Gastrocnemius medialis (tissue), 4 donors: ENCODE results near the gene RIOK2. TPM values are rescaled to one million over a fixed set of nuclear protein-coding genes. Genes with fewer than 3 reads are reported as not detected.

Source experiments
- ATAC-seq, 2 donors: fragments of 150-250 bp; one replicate each; pipeline ENCODE4 v1.9.1; 2016
- DNase-seq, 2 donors: peaks; one replicate each; pipeline ENCODE4 v3.0.0-alpha.2; 2019
- H3K27ac ChIP-seq, 4 donors: fragments of 200-600 bp; sonication (generic); 1 replicate in 1 of 4; 2 replicates in 3 of 4; pipeline ENCODE4 v1.5.1; 2016 to 2018; ENCODE audit warnings: mild to moderate bottlenecking in 2 of 4, moderate library complexity in 1 of 4
- H3K27me3 ChIP-seq, 3 donors: fragments of 200-600 bp; sonication (generic) in 2 of 3; 1 replicate in 1 of 3; 2 replicates in 2 of 3; pipeline versions ENCODE4 v1.5.1 to v1.6.0; 2016 to 2019; ENCODE audit warnings: mild to moderate bottlenecking in 1 of 3, moderate library complexity in 1 of 3
- H3K36me3 ChIP-seq, 2 donors: fragments of 200-600 bp; sonication (generic) in 1 of 2; one replicate each; pipeline ENCODE4 v1.5.1; 2017 to 2018
- H3K4me1 ChIP-seq, 2 donors: fragments of 200-600 bp; sonication (generic) in 1 of 2; one replicate each; pipeline ENCODE4 v1.5.1; 2016 to 2017; ENCODE audit warnings: mild to moderate bottlenecking in 2 of 2
- H3K4me3 ChIP-seq, 4 donors: fragments of 200-600 bp; sonication (generic) in 3 of 4; 1 replicate in 1 of 4; 2 replicates in 3 of 4; pipeline ENCODE4 v1.5.1; 2016 to 2019; ENCODE audit warnings: mild to moderate bottlenecking in 2 of 4
- H3K9me3 ChIP-seq, 3 donors: fragments of 200-600 bp; sonication (generic) in 2 of 3; 1 replicate in 1 of 3; 2 replicates in 2 of 3; pipeline ENCODE4 v1.5.1; 2016 to 2019
- CTCF ChIP-seq, 5 experiments: fragments of 450-650 bp in 3 of 5; fragments of 200-600 bp in 2 of 5; sonication (generic) in 2 of 5; IDR thresholded peaks in 4 of 5; conservative IDR thresholded peaks in 1 of 5; 1 replicate in 4 of 5; 2 replicates in 1 of 5; pipeline ENCODE4 v1.5.1; 2016 to 2019; ENCODE audit warnings: antibody characterized with exemption in 5 of 5, mild to moderate bottlenecking in 3 of 5, moderate library complexity in 3 of 5
- POLR2A ChIP-seq, 2 donors: fragments of 450-650 bp; IDR thresholded peaks; one replicate each; pipeline ENCODE4 v1.6.1; 2017; ENCODE audit warnings: antibody characterized with exemption in 2 of 2, mild to moderate bottlenecking in 2 of 2, moderate library complexity in 2 of 2
- in situ Hi-C, 4 donors: fragments of 200-750 bp; cut with MboI; loops; one replicate each; pipeline versions ENCODE4 v1.15.0 to v1.8.0; 2017; ENCODE audit warnings: low sequenced_read_pairs in 4 of 4
- intact Hi-C: fragments of 100-400 bp; cut with DNase I; formaldehyde crosslinking; loops from one replicate; pipeline ENCODE4 v1.15.1; 2023; ENCODE audit warnings: low total_unique reads
- total RNA-seq, 4 donors: library from RNA; depleted of rRNA; stranded (reverse); fragments of >200 nt; gene quantifications; one replicate each; pipeline versions ENCODE4 v1.1.0 to v1.2.3, GENCODE V29; 2016

The RIOK2 gene
- total RNA-seq, 4 donors from 2014 or later = 9.8 to 34.4 (median 17.3) TPM

GRCh38 chr5:97120195-97120594, 62.9 kb downstream of the RIOK2 start:
- DNase-seq = no peak
- in situ Hi-C loops = no loop called here
- no peaks in the 10 kb centered on the region for H3K9me3 ChIP-seq
- no peak for TF ChIP-seq CTCF (IDR thresholded peaks at IDR 0.05 in 4 of 5, conservative IDR thresholded peaks at IDR 0.05 in 1 of 5)
- no peak for TF ChIP-seq POLR2A (IDR thresholded peaks at IDR 0.05)
- H3K27me3 ChIP-seq = no peaks in the 10 kb centered on the region
- ATAC-seq = no peak
- no peaks in the 10 kb centered on the region for H3K36me3 ChIP-seq
- no peaks in the 10 kb centered on the region for H3K4me1 ChIP-seq
- H3K27ac ChIP-seq = no peak overlapping the region
- intact Hi-C loops = no loop called here
- H3K4me3 ChIP-seq = no peak overlapping the region

GRCh38 chr5:97119007-97119390, 64.0 kb downstream of the RIOK2 start:
- in situ Hi-C loops (no loop called here), intact Hi-C loops (no loop called here)
- Histone ChIP-seq H3K27me3 (no peaks in the 10 kb centered on the region), H3K27ac (no peak overlapping the region), H3K4me1 (no peaks in the 10 kb centered on the region), H3K9me3 (no peaks in the 10 kb centered on the region), H3K4me3 (no peak overlapping the region), H3K36me3 (no peaks in the 10 kb centered on the region)
- DNase-seq (no peak), ATAC-seq (no peak)
- no peak for TF ChIP-seq CTCF (IDR thresholded peaks at IDR 0.05 in 4 of 5, conservative IDR thresholded peaks at IDR 0.05 in 1 of 5)
- no peak for TF ChIP-seq POLR2A (IDR thresholded peaks at IDR 0.05)

GRCh38 chr5:97118261-97119006, 64.6 kb downstream of the RIOK2 start:
- no peak overlapping the region for H3K4me3 ChIP-seq
- no peaks in the 10 kb centered on the region for H3K9me3 ChIP-seq
- in situ Hi-C loops (no loop called here), intact Hi-C loops (no loop called here)
- H3K27ac ChIP-seq = no peak overlapping the region
- DNase-seq (no peak), ATAC-seq (no peak)
- H3K4me1 ChIP-seq = no peaks in the 10 kb centered on the region
- H3K36me3 ChIP-seq = no peaks in the 10 kb centered on the region
- TF ChIP-seq POLR2A (IDR thresholded peaks at IDR 0.05) (no peak), CTCF (IDR thresholded peaks at IDR 0.05 in 4 of 5, conservative IDR thresholded peaks at IDR 0.05 in 1 of 5) (no peak)
- H3K27me3 ChIP-seq = no peaks in the 10 kb centered on the region

GRCh38 chr5:97115932-97116331, 67.1 kb downstream of the RIOK2 start:
- intact Hi-C loops = no loop called here
- no peaks in the 10 kb centered on the region for H3K27me3 ChIP-seq
- H3K9me3 ChIP-seq = no peaks in the 10 kb centered on the region
- no peaks in the 10 kb centered on the region for H3K36me3 ChIP-seq
- in situ Hi-C loops = no loop called here
- no peak for TF ChIP-seq CTCF (IDR thresholded peaks at IDR 0.05 in 4 of 5, conservative IDR thresholded peaks at IDR 0.05 in 1 of 5)
- no peak for TF ChIP-seq POLR2A (IDR thresholded peaks at IDR 0.05)
- H3K27ac ChIP-seq = no peak overlapping the region
- DNase-seq (no peak), ATAC-seq (no peak)
- H3K4me1 ChIP-seq = no peaks in the 10 kb centered on the region
- H3K4me3 ChIP-seq = no peak overlapping the region

- Histone ChIP-seq H3K9me3 (no peaks in the 10 kb centered on the region), H3K27ac (no peak overlapping the region), H3K4me3 (no peak overlapping the region), H3K36me3 (no peaks in the 10 kb centered on the region), H3K4me1 (no peaks in the 10 kb centered on the region), H3K27me3 (no peaks in the 10 kb centered on the region)
- ATAC-seq (no peak), DNase-seq (no peak)
- intact Hi-C loops (no loop called here), in situ Hi-C loops (no loop called here)
- no peak for TF ChIP-seq CTCF (IDR thresholded peaks at IDR 0.05 in 4 of 5, conservative IDR thresholded peaks at IDR 0.05 in 1 of 5)
- TF ChIP-seq POLR2A (IDR thresholded peaks at IDR 0.05) = no peak
These were observed 70.8 kb downstream of the RIOK2 start for GRCh38 chr5:97112230-97112629.
